ENCODE results near the gene BANF1. TPM values are rescaled to one million over a fixed set of nuclear protein-coding genes. Genes with fewer than 3 reads are reported as not detected.

BANF1 gene
- total and polyA plus RNA-seq, 2 of the 13 experiments (the other 11 are each of a cell fraction or from before 2014, with no cell fraction given), result 40.5 to 86.5 TPM

- TF ChIP-seq ZNF276 (CRISPR knock-in tag; IDR thresholded peaks at IDR 0.05; ENCODE audit: low read depth), result no peak
- TF ChIP-seq ZNF550 (CRISPR knock-in tag; IDR thresholded peaks at IDR 0.05; ENCODE audit: borderline replicate concordance), result no peak
- TF ChIP-seq AFF4 (CRISPR knock-in tag; IDR thresholded peaks at IDR 0.05), result no peak
- no peak for TF ChIP-seq SRSF4 (IDR thresholded peaks at IDR 0.05; ENCODE audit: low read depth, low read length, poor library complexity, severe bottlenecking)
- TF ChIP-seq IRF9 (CRISPR knock-in tag; IDR thresholded peaks at IDR 0.05; ENCODE audit: borderline replicate concordance), result peak; percentile 54; the same call in 1 of the 2 replicates
- peak; percentile 76 for TF ChIP-seq MYC (CRISPR knock-in tag; IDR thresholded peaks at IDR 0.05; ENCODE audit: borderline replicate concordance)
- peak; percentile 93 for TF ChIP-seq ZNF230 (CRISPR knock-in tag; IDR thresholded peaks at IDR 0.05)
- no peak for TF ChIP-seq IKZF1 (IDR thresholded peaks at IDR 0.05)
- peak; percentile 67; the same call in 1 of the 2 replicates for TF ChIP-seq ZNF557 (CRISPR knock-in tag; IDR thresholded peaks at IDR 0.05)
- TF ChIP-seq RAD21 (CRISPR knock-in tag; IDR thresholded peaks at IDR 0.05), result 0 out of 2 replicates have a peak, but pooled peaks have one; percentile 20
- TF ChIP-seq HNF1B (CRISPR knock-in tag; IDR thresholded peaks at IDR 0.05), result peak; percentile 54; the same call in 1 of the 2 replicates
- no peak for TF ChIP-seq PPARG (CRISPR knock-in tag; conservative IDR thresholded peaks at IDR 0.05)
- TF ChIP-seq ZNF740 (CRISPR knock-in tag; IDR thresholded peaks at IDR 0.05), result 0 out of 2 replicates have a peak, but pooled peaks have one; percentile 59
- TF ChIP-seq ZNF558 (CRISPR knock-in tag; IDR thresholded peaks at IDR 0.05; ENCODE audit: borderline replicate concordance), result 0 out of 2 replicates have a peak, but pooled peaks have one; percentile 57
- peak; percentile 70; the same call in 1 of the 2 replicates for TF ChIP-seq POLR2AphosphoS2 (IDR thresholded peaks at IDR 0.05; ENCODE audit: low read depth, low read length)
- peak; percentile 90 for TF ChIP-seq ZNF343 (CRISPR knock-in tag; IDR thresholded peaks at IDR 0.05)
- peak; percentile 66 for TF ChIP-seq HDAC2 (CRISPR knock-in tag; IDR thresholded peaks at IDR 0.05)
- no peak for TF ChIP-seq FOXA1 (IDR thresholded peaks at IDR 0.05)
- TF ChIP-seq FOXA1 (CRISPR knock-in tag; IDR thresholded peaks at IDR 0.05), result no peak; the same call in 1 of the 2 replicates
- TF ChIP-seq GLI4 (CRISPR knock-in tag; IDR thresholded peaks at IDR 0.05; ENCODE audit: borderline replicate concordance), result no peak
Measured at GRCh38 chr11:66051766-66052663, 49.7 kb downstream of the BANF1 start, which contains the start of gene SF3B2 (continued).

Data from HepG2 (cell line).